Body of pancreas (tissue), 4 donors: ENCODE measurements around the gene NEURL1.

Experiments
- CTCF ChIP-seq, 7 experiments: fragments of 450-650 bp in 4 of 7; fragments of 200-600 bp in 3 of 7; sonication (generic) in 3 of 7; IDR thresholded peaks; one replicate each; pipeline ENCODE4 v1.5.1; 2016 to 2019; ENCODE audit warnings: antibody characterized with exemption in 7 of 7
- POLR2A ChIP-seq, 3 donors: fragments of 450-650 bp; IDR thresholded peaks; one replicate each; pipeline ENCODE4 v1.6.1; 2016; ENCODE audit warnings: antibody characterized with exemption in 3 of 3, mild to moderate bottlenecking in 2 of 3

DNA sequence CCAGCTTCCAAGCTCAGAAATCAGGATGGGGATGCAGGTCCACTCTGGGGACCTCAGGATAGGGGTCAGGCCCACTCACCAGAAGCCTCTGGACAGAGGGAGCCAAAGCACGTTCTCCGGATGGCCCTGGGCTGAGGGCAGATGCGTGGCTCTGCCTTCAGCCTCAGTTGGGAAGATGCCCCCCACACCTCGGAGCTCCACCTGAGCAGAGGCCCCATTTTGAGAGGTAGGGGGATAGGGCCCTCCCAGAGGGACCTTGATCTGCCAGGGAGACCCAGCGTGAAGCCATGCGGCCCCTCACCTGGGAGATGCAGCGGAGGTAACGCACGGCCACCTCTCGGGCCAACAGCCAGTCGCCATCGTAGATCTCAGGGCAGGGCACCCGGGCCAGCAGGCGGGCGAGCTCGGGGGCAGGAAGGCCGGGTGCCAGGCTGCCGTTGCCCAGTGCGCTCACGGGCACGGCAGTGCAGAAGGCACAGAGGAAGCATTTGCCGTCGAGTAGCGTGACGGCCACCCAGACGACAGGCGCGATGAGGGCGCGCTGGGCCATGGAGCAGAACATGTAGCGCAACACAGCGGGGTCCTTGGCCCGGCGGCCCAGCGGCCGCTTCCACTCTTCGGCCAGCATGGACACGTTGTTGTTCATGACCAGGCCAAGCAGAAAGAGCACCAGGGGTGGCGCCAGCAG, 35.5 kb upstream of the NEURL1 start:
- TF ChIP-seq CTCF (IDR thresholded peaks at IDR 0.05) (no peak), POLR2A (IDR thresholded peaks at IDR 0.05) (no peak)
